NB4 (cell line): ENCODE data around the gene SPEF1.
"Not testable (repeated sequence)": the region's sequence is repeated elsewhere in the genome, so short reads cannot be mapped to it uniquely, and the experiment has no call there.

ENCODE experiments used
- MYC ChIP-seq: IDR thresholded peaks from 2 replicates; pipeline ENCODE4 v1.6.1; 2011; ENCODE audit warnings: low read depth, low read length
- POLR2A ChIP-seq: IDR thresholded peaks from 2 replicates; pipeline ENCODE4 v1.6.1; 2011; ENCODE audit warnings: mild to moderate bottlenecking; ENCODE audit not compliant: insufficient read length; ENCODE audit errors: extremely low read depth
- TF ChIP-seq, protein P1 (sequence below): IDR thresholded peaks from one replicate; pipeline ENCODE4 v1.5.1; 2012; ENCODE audit warnings: low read depth, low read length
- TF ChIP-seq, protein P2 (sequence below): IDR thresholded peaks from 2 replicates; pipeline ENCODE4 v1.6.1; 2011; ENCODE audit warnings: low read depth, low read length

DNA sequence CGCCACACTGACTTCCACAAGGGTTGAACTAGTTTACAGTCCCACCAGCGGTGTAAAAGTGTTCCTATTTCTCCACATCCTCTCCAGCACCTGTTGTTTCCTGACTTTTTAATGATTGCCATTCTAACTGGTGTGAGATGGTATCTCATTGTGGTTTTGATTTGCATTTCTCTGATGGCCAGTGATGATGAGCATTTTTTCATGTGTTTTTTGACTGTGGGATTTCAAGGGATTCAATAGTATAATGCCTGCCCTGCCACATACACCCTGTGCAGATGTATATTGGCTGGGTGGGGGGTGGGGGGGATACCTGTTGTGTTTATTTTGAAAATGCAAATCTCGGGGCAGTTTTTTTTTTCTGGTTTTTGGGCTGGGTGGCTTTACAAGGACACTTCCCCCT lies 12.9 kb upstream of the SPEF1 start:
- TF ChIP-seq, protein P1, sequence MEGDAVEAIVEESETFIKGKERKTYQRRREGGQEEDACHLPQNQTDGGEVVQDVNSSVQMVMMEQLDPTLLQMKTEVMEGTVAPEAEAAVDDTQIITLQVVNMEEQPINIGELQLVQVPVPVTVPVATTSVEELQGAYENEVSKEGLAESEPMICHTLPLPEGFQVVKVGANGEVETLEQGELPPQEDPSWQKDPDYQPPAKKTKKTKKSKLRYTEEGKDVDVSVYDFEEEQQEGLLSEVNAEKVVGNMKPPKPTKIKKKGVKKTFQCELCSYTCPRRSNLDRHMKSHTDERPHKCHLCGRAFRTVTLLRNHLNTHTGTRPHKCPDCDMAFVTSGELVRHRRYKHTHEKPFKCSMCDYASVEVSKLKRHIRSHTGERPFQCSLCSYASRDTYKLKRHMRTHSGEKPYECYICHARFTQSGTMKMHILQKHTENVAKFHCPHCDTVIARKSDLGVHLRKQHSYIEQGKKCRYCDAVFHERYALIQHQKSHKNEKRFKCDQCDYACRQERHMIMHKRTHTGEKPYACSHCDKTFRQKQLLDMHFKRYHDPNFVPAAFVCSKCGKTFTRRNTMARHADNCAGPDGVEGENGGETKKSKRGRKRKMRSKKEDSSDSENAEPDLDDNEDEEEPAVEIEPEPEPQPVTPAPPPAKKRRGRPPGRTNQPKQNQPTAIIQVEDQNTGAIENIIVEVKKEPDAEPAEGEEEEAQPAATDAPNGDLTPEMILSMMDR: not testable (repeated sequence)
- not testable (repeated sequence) for TF ChIP-seq POLR2A, MYC
- TF ChIP-seq, protein P2, sequence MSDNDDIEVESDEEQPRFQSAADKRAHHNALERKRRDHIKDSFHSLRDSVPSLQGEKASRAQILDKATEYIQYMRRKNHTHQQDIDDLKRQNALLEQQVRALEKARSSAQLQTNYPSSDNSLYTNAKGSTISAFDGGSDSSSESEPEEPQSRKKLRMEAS: not testable (repeated sequence)
